ENCODE data around the gene PPP1CA.
A peak's percentile ranks its signal among the peaks of the same experiment; 100 is the strongest.

The PPP1CA gene

DNA sequence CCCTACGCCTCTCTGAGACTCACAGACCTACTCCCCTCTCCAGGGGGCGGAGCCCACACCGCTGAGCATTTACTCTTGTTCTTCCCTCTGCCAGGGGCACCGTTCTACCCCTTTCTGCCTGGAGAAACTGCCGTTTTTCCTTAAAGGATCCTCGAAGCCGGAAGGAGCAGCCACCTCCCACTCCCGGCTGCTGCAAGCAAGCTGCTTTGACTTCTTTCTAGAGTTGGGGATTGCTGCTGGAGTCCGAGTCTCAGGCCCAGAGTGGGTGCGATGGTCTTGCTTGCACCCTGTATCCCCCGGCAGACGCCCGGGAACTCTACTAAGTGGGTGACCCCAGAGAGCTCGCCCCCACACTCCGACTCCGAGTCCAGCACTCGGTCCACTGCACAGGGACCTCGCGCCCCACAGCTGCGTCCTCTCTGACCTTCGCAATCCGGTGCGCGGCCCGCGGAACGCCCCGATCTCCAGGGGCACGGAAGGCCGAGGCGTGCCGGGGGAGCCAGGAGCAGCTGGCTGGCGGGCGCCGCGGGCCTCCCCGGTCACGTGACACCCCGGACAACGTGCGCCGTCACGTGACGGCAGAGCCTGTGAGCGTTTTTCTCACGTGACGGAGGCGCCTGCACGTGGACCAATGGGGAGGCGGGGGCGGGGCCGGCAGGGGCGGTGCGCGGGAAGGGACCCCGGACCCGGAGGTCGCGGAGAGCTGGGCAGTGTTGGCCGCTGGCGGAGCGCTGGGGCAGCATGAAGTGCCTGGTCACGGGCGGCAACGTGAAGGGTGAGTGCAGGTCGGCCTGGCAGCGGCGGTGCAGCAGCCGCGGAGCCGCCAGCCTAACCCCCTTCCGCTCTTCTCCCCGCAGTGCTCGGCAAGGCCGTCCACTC lies 10.1 kb downstream of the PPP1CA start, which contains the start of gene RAD9A:
TSS of gene RAD9A (plus strand) at position 683 of the 879 bp plus-strand sequence. CDS start at position 742, 59 bp downstream.
- peak; percentile 89 for DNase-seq (ENCODE audit: low read depth)
- peak within 1 kb of the TSS; percentile 84 for H3K4me3 ChIP-seq (ENCODE audit: control insufficient read depth, low read depth, low read length)
- TF ChIP-seq, protein P1, sequence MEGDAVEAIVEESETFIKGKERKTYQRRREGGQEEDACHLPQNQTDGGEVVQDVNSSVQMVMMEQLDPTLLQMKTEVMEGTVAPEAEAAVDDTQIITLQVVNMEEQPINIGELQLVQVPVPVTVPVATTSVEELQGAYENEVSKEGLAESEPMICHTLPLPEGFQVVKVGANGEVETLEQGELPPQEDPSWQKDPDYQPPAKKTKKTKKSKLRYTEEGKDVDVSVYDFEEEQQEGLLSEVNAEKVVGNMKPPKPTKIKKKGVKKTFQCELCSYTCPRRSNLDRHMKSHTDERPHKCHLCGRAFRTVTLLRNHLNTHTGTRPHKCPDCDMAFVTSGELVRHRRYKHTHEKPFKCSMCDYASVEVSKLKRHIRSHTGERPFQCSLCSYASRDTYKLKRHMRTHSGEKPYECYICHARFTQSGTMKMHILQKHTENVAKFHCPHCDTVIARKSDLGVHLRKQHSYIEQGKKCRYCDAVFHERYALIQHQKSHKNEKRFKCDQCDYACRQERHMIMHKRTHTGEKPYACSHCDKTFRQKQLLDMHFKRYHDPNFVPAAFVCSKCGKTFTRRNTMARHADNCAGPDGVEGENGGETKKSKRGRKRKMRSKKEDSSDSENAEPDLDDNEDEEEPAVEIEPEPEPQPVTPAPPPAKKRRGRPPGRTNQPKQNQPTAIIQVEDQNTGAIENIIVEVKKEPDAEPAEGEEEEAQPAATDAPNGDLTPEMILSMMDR (conservative IDR thresholded peaks at IDR 0.05; ENCODE audit: control insufficient read depth, insufficient read depth, low read depth, low read length): no peak

DNA sequence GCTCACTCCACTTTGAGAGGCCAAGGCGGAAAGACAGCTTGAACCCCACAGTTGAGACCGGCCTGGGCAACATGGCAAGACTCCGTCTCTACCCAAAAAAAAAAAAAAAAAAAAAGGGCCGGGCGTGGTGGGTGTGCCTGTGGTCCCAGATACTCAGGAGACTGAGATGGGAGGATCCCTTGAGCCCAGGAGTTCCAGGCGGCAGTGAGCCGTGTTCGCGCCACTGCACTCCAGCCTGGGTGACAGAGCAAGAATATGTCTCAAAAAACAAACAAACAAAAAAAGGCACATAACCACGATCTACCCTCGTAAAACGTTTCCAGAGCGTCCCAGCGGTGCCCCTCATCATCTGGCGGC lies 10.7 kb downstream of the PPP1CA start:
- no peak for DNase-seq (ENCODE audit: low read depth)
- TF ChIP-seq, protein P1 (conservative IDR thresholded peaks at IDR 0.05; ENCODE audit: control insufficient read depth, insufficient read depth, low read depth, low read length): no peak
- peak overlapping the region; percentile 84 for H3K4me3 ChIP-seq (ENCODE audit: control insufficient read depth, low read depth, low read length)

DNA sequence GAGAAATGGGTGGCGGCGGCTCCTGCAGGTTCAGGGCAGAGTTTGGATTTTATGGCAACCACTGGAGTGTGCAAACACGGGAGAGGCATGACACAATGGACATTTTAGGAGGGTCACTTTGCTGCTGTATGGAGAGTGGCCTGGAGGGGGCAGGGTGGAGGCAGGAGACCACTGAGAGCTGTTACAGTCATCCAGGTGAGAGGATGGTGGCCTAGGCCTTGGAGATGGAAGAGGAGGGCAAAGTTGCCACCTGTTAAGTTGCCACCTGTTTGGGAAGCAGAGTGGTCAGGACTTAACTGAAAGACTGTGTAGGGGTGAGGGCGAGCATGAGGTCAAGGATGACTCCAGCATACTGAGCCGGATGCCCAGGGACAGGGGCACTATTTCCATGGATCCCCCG lies 12.2 kb downstream of the PPP1CA start:
- TF ChIP-seq, protein P1 (conservative IDR thresholded peaks at IDR 0.05; ENCODE audit: control insufficient read depth, insufficient read depth, low read depth, low read length): peak; percentile 63
- no peak overlapping the region for H3K4me3 ChIP-seq (ENCODE audit: control insufficient read depth, low read depth, low read length)
- DNase-seq (ENCODE audit: low read depth): no peak

DNA sequence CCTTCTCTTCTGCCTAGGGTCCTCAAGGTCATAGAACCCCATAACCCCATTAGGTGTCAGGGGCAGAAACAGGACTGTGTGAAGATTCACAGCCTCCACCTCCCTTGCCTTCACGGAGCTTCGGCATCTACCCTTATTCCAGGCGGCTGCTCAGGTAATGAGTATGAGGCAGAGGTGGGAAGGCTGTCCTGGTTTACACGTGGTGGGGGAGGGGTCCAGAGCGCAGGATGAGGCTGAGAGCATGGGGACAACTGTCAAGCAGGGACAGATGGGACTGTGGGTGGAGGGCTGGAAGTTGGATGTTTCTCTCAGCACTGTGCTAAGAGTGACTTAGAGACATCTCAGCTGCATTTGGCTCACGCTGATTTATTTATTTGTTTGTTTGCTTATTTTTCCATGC lies 14.1 kb downstream of the PPP1CA start:
- H3K4me3 ChIP-seq (ENCODE audit: control insufficient read depth, low read depth, low read length): no peak overlapping the region
- DNase-seq (ENCODE audit: low read depth): no peak
- TF ChIP-seq, protein P1 (conservative IDR thresholded peaks at IDR 0.05; ENCODE audit: control insufficient read depth, insufficient read depth, low read depth, low read length): no peak

DNA sequence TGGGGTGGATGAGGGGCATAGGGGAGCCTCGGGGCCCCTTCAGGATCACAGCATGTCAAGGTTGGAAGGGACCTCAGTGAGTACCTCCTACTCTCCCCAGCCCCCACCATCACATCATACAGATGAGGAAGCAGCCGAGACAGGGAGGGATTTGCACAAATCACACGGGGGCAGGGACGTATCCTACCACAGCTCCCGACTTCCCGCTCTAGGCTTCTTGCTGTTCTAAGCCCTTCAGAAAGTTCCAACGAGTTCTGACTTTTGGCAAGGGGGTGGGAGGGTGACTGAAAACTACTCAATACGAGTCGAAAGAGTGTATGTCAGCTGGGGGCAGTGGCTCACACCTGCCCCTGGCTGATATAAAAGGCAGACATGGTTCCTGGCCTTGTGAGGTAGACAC lies 14.6 kb downstream of the PPP1CA start:
- H3K4me3 ChIP-seq (ENCODE audit: control insufficient read depth, low read depth, low read length): no peak overlapping the region
- DNase-seq (ENCODE audit: low read depth): no peak
- TF ChIP-seq, protein P1 (conservative IDR thresholded peaks at IDR 0.05; ENCODE audit: control insufficient read depth, insufficient read depth, low read depth, low read length): no peak

DNA sequence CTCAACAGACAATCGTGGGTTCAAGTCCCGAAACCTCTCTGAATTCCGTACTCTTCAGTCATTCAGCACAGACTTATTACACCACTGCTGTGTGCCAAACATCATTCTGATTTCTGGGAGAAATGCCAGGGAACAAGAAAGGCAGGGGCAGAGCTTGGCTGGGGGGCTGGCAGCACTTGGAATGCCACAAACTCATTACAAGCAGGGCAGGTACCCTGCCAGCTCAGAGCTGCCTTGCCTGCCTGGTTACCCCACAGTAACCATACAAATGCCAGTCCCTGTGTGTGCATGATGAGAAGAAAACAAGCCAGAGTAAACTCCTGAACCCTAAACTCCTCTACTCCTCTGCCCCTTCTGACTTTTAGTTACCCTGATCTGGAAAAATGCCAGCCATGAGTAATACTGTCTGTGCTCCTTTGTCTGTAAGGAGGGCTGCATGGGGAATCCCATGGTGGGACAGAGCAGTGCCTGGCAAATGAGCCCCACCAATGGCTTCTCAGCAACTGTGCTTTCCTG lies 16.7 kb downstream of the PPP1CA start:
- peak; percentile 54 for DNase-seq (ENCODE audit: low read depth)
- TF ChIP-seq, protein P1 (conservative IDR thresholded peaks at IDR 0.05; ENCODE audit: control insufficient read depth, insufficient read depth, low read depth, low read length): no peak
- no peak overlapping the region for H3K4me3 ChIP-seq (ENCODE audit: control insufficient read depth, low read depth, low read length)
